AG08395 (cell line): ENCODE measurements around the gene ZNF219.

Source experiments
- DNase-seq: peaks from one replicate; pipeline ENCODE4 v3.0.0; 2012; ENCODE audit warnings: mixed read lengths, low spot score

ZNF219 gene

DNA sequence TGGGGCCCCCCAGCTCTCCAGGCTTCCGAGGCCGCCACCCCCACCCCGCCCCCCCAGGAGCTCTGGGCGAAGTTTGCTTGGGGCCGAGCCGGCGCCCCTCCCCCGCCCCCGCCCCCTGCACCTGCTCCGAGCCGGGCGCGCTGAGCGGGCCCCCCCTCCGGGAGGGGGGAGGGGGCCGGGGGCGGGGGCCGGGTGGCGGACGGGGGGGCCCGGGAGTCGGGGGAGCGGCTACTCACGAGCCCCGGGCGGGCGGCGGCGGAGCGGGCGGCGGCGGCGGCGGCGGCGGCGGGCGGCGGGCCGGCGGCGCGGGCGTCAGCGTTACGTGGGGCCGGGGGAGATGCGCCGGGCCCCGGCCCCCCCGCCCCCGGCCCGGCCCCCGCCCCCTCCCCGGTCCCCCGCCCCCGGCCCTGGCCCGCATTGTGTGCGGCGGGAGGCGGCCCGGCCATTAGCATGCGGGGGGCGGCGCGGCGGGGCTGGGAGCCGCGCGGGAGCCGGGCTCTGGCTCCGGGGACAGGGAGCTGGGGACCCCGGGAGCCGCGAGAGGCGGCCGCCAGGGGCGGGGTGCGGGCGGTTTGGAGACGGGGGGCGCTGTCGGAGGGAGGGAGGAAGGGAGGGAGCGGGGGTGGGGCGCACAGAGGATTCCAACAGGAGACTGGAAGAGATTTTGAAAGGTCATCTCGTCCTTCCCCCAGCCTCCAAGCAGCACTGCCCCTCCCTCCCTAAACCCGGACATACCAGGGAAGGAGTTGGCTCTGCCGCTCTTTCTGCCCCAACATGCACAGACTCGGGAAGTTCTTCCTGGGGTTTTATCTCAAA, at the start of gene ZNF219:
ZNF219 (minus strand) TSS at position 580 of the 816 bp plus-strand sequence. CDS start 5,064 bp downstream, outside the sequence.
- DNase-seq = peak; percentile 46

DNA sequence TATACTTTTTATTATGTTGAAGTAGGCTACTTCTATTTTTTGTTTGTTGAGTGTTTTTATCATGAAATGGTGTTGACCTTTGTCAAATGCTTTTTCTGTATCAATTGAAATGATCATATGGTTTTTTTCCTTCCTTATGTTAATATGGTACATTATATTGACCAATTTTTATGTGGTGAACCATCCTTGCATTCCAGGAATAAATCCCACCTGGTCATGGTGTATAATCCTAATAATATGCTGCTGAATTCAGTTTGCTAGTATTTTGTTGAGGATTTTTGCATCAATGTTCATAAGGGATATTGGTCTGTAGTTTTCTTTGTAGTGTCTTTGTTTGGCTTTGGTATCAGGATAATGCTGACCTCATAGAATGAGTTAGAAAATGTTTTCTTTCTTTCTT, 47.0 kb upstream of the ZNF219 start:
- no peak for DNase-seq

DNA sequence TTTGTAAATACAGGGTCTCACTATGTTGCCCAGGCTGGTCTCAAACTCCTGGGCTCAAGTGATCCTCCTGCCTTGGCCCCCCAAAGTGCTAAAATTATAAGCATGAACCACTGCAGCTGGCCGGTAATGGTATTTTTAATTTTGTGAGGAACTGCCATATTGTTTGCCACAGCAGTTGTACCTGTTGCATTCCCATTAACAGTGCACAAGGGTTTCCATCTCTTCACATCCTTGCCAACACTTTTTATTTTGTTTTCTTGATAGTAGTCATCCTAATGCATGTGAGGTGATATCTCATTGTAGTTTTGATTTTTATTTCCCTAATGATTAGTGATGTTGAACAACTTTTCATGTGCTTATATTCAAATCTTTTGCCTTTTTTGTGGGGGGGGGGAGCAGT, 43.9 kb upstream of the ZNF219 start:
- no peak for DNase-seq

DNA sequence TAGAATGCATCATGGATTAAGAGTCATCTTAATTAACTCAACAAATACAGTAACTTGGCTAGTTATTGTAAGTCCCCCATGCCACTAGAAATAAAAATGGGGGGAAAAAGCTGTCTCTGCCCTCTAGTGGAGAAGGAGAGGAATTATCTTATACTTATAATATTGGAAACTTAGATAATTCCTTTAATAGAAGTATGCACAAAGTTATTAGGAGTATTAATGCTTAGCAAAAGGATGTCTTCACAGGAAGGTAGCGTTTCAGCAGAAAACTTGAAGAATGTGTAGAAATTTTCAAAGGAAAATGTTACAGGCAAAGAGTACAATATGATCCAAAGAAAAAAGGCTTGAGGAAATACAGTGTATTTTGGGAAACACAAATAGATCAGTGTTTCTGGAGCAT, 37.6 kb upstream of the ZNF219 start:
- peak; percentile 44 for DNase-seq

DNA sequence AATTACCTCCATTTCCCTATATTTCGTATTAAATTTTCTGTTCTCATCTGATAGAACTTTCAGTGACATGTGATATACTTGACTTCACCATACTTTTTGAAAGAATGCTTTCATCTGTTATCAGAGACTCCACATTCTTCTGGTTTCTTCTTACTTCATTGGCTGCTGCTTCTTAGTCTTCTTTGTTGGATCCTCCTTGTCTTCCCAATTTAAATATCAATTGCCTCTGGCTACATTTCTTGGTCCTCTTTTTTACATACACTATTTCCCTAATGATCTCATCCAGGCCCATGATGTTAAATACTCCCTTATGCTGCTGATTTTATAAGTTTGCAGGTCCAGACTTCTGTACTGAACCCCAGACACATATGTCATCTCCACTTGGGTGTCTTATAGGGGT, 35.4 kb upstream of the ZNF219 start:
- DNase-seq = no peak

DNA sequence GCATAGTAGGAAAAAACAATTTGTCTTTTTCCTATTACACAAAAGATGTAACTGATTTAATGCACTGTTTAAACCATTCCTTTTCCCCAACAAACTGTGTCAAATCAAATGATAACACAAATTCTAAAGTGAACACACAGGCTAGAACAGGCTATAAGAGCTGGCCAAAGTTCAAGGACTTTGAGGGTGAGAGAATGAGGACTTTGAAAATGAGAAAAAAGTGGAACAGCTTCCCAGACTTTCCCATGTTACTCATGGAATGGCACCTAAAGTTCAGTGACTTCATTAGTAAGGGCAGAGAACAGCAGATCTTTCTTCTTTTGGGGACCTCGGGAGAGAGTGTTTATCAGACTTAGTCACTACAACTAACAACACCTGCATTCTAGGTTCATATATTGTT, 25.0 kb upstream of the ZNF219 start:
- DNase-seq = no peak

DNA sequence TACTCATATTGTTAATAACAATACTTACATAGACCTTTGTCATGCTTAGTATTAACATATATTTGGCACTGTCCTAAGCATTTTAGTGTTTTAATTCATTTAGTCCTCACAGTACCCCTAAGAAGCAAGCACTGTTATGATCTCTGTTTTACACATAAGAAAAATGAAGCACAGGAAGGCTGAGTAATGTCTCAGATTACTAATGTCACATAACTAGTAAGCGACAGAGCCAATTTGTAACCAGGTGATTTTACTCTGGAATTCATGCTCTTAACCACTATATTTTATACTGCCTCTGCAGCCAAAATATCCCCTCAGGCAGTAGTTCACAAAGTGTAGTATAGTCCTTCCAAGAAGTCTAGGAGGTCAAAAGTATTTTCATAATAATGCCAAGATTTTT, 22.7 kb upstream of the ZNF219 start:
- DNase-seq = no peak

DNA sequence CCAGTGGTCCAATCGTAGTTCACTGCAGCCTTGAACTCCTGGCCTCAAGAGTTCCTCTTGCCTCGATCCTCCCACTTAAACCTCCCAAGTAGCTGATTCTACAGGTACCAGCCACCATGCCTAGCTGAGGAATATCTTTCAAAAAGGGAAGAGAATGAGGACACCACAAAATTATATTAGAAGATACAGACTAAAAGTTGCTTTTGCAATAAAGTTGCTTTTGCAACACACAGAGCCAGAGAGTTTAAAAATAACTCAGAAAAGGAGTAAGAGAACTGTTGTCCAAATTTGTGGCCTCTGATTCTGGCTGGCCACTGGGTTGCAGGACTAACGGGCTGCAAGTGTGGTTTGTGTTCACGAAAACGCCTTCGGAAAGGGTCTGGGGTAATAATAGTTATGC, 22.2 kb upstream of the ZNF219 start:
- DNase-seq = no peak

DNA sequence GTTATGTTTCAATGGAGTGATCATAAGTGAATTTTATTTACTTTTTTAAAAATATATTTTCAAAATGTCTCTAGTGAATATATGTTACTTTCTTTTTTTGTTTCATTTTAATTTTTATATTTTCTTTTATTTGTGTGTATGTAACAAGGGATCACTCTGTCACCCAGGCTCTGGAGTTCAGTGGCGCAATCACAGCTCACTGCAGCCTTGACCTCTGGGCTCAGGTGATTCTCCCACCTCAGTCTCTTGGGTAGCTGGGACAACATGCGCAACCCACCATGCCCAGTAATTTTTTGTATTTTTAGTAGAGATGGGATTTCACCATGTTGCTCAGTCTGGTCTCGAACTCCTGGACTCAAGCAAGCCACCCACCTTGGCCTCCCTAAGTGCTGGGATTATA, 20.5 kb upstream of the ZNF219 start:
- DNase-seq = no peak

DNA sequence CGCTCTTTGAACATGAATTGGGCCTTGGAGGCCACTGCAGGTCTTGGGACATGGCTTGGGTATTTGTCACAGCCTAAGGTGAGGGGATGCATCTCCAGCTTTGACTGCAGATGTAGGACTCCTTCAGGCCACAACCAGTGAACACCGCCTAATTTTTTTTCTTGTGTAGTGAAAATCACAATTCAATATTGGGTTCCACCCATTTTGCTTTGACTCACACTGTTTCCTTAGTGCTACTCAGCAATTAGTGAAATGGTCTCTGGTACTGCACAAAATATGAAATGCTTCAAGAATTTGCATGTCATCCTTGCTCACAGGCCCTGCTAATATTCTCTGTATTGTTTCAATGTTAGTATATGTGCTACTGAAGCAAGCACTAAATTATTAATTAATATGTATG, 14.9 kb upstream of the ZNF219 start:
- DNase-seq = no peak

DNA sequence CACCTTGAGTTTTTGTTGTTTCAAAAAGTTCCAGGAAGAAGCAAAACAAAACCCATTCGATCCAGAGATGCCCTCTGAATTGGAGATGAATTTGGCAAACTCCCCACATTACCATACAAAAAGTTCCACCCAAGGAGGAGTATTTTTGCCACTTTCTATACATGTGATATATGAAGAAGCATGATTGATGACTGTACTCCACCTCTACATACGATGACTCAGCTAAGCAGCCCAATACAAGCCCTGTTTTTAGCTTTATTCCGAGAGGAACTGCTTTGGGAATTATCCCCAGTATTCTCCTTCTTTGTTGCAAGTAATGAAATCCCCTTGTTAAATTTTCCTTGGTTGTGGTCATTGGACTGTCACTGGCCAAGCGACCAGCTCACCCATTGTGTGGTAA, 13.8 kb upstream of the ZNF219 start:
- DNase-seq = no peak

DNA sequence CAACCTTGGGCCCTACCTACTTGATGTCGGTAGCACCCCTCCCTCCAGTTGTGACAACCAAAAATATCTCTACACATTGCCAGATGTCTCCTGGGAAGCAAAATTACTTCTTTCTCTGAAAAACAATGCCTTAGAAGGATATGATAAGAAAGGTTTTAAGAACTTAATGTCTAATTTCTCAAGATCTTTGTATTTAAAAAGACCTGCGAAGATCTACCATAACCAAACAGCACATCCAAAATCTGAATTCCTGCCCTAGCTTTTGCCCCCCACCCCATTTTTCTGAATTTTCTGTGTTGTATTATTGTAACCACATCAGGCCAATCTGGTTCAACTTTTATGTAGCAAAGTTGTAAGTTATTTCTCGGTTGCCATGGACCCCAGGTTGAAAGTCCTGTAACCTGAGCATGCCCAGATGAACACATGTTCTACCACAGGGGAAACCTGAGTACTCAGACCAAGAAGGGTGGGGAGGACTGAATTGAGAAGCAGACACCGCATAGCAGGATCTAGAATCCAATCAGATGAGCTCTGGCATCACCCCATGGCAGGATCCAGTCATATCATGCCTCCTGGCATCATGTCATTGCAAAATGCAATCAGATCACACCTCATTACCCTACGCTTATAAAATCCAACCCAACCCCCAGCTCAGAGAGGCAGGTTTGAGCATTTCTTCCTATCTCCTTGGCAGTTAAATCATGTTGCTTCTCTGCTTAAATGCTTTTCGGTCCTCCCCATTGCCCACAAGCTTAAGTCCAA, 11.1 kb upstream of the ZNF219 start:
- no peak for DNase-seq

DNA sequence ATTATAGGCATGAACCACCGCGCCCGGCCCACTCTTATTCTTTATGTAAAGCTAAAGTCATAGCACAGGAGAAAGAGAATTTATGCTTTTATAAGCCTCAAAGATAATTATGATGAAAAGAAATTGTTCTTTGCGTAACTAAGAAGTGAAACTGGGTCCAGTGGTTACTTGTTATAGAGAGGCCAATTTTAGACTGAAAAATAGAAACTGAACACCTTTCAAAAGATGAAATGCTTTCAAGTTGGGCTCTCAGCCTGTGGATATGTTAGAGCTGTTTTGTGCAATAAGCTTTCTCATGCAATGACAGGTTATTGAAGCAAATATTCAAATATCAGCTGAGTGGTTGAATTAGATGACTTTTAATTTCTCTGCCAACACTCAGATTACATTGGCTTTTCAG, 10.3 kb upstream of the ZNF219 start:
- no peak for DNase-seq

DNA sequence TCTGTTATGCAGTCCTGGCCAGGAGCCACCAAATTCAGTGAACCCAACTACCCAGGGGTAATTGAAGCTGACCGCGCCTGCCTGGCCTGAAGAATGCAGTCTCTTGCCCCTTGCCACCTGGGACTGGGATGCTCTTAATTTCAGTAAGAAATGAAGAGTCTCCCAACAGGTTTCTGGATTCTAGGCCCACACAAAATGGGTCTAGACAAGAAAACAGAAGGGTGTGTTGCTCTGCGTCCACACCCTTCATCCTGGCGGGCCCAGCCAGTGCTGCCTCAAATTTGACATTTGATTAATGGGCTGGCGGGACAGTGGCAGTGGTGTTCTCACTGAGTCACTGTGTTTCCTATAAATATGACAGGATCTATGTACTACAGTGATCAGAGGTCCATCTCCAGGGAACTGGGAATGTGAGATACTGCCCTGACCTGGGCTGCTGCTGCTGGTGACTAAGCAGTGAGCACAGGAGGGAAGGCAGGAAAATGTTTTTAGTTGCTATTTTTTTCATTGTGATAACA, 8.9 kb upstream of the ZNF219 start:
- DNase-seq = no peak

DNA sequence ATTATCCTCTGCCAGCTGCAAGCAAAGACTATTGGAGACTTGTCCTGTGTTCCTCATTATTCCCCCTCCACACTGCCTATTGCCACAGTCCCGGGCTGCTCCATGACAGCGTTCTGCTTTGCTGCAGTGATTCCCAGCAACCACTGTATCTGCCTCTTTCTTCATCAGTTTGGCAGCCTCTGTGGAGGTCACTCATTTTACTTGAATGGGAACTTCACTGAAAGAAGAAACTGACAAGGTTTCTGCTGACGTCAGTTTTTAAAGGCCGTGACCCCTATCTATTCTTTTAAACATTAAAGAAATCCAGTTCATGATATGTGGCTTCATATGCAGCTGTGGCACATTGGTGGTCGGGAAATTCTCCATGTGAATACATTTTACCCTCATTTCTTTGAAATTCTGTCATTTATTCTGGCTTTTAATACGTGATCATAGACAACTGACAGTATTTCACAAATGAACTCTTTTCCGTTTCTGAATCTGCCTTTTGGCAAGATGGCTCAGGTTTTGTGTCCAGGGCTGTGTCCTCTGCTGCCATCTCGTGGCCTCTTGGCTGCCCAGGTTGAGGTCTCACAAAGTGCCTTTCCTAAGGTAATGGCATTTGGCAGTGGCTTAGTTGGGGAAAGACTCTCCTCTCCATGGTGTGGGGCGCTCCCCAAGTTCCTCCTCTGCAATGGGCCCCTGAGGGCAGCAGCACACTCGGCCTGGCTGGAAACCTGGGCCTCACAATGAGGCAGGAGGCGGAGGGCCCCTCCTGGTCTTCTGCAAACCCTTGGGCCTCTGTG, 8.2 kb upstream of the ZNF219 start:
- peak; percentile 80 for DNase-seq

DNA sequence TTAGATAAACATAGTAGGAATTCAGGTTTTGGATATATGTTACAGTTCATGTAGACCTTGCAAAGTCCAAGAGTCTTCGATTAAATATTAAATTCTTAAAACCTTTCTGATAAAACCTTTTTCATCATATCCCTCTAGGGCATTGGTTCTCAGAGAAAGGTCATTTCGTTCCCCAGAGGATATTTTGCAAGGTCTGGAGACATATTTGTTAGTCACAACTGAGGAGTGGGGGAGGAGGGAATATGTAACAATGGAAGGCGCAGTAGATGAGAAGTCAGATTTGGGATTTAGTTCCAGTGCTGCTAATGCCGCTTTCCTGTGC, 7.7 kb upstream of the ZNF219 start:
- no peak for DNase-seq

DNA sequence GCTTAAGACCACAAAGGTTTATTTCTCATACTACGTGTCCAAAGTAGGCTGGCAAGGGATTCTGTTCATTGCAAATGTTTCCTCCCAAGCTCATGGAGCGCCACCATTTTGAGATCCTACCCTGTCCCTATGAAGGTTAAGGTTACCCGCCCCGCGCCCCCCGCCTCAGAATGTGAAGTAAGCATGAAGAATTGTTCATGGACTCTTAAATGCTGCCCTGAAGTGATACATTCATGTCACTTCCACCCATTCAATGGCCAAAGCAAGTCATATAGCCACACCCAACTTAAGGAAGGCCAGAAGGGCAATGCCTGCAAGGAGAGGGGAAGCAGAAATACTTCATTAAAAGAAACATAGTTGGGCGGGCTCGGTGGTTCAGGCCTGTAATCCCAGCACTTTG, 6.6 kb upstream of the ZNF219 start:
- DNase-seq = no peak

DNA sequence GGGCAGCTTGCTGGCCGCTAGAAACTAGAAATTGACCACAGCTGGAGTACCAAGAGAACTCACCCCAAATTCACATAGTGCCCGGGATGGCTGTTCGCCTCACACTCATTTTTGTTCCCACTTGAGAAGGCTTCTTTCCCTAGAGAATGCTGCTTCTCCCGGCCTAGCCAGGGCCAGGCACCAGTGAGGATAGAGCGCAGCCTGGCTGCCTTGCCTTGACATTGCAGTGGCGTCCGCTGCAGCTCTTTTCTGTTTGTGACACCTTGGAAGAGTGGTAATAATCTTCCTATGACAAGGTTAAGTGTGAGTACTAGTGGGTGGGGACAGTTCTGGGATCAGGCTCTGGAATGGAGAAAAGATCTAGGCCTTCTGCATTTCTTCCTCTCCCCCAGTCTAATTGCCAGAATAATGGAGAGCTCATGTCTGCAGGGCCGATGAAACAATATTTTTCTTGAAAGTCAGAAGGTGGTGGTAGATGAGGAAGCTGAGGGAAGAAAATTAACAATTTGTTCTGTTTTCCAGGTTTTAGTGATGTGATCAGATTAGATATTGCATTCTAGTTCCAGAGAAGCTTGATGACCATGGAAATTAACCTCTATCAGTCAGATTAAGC, 6.1 kb upstream of the ZNF219 start:
- peak; percentile 83 for DNase-seq

DNA sequence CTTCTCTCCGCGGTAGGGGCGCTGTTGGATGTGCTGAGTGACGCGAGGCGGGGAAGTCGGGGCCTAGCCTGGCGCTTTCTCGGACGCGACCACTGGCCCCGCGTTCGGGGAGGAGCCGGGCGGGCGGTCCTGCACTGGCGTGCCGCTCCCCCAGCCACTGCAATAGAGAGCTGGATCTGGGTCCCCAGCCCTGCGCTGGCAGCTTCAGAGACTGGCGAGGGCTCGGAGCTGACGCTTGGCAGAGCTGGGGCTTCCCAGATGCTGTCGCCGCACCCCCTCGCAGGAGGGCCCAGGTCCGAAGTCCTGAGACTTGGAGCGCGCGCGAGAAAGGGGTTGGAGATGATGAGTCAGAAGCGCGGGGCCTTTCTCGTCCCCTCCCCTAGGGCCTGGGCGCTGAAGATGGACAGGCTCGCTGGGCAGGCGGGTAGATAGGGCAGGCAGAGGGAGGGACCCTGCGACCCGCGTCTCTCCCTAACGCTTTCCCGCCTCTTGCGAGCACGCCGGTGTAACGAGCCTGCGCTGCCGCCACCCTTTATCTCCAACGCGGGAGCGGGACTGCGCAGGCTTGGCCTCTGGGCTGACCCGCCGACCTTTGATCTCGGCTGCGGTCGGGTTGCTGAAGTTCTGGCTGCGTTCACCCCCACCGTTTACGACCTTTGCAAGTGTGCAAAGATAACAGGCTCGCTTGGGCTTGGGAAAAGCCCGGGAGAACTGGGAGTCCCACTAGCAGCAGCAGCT, 5.4 kb upstream of the ZNF219 start:
- peak; percentile 96 for DNase-seq

DNA sequence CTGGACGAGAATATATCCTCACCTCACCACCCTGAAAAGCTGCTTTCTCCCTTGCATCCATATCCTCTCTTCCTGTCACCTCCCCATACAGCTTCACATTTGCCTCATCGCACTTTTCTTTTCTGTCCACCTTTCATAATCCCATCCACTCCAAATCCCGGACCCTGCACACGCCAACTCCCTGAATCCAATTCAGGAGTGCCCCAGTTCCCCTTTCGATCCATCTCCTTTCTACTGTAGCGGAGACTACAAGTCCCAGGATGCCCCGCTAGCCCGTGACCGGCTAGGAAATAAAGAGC, 4.9 kb upstream of the ZNF219 start:
- no peak for DNase-seq

DNA sequence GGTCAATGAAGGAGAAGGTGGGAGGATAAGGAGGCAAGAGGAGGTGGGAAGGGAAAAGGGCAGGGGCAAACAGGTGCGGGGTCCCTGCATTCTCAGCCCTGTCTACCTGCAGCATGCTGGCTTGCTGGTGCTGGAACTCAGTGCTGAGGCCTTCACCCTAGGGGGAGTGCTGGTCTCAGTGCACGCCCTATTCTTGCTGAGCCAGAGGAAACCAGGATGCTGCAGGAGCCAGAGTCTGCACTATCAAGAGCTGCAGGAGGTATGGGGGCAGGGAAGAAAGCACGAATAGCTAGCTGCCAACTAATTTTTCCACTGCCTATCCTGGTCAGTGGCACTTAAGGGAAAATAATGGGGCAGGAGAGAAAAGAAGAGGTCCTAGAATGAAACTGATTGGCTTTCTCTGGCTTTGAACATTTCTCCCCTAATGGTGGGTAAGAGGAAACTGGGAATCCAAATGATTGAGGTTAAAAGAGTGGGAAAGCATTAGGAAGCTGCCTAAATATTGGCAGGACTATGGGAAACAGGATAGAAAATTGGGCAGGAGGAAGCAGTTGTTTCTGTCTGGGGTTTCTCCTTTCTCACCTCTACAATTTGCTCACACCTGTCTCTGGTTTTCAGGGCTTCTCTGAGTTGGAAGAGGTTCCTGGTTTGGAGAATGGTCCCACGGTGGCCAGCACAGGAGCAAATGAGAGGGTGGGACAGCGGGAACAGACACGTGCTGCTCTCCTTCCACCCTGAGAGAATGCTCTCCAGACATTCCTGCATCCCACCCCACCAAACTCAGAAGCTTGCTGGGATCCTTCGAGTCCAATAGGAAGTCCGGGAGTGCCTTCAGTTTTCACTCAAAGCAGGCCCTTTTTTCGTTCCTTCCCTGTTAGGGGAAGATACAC, 4.3 kb upstream of the ZNF219 start:
- no peak for DNase-seq
